NCI-H1694 (cell line): Measurements from ENCODE around the gene METTL16.
A peak's percentile ranks its signal among the peaks of the same experiment; 100 is the strongest.

Experiments used
- DNase-seq: peaks from one replicate; lab custom pipeline; 2025; lab: John Stamatoyannopoulos, UW

Gene METTL16

GRCh38 chr17:2395258-2396181, 116.2 kb downstream of the METTL16 start:
- DNase-seq: no peak

- no peak for DNase-seq
Measured at GRCh38 chr17:2394775-2395201, 116.9 kb downstream of the METTL16 start.

GRCh38 chr17:2393954-2394749, 117.5 kb downstream of the METTL16 start:
- no peak for DNase-seq

- DNase-seq: peak; percentile 66
Measured at GRCh38 chr17:2393174-2393953, 118.3 kb downstream of the METTL16 start.

- DNase-seq: peak; percentile 74
Measured at GRCh38 chr17:2392252-2393173, 119.2 kb downstream of the METTL16 start.

- no peak for DNase-seq
Measured at GRCh38 chr17:2391597-2392251, 120.0 kb downstream of the METTL16 start.

- DNase-seq: no peak
Measured at GRCh38 chr17:2390199-2390836, 121.4 kb downstream of the METTL16 start.

- DNase-seq: no peak
Measured at GRCh38 chr17:2388683-2389055, 123.0 kb downstream of the METTL16 start.

- DNase-seq: no peak
Measured at GRCh38 chr17:2388020-2388682, 123.5 kb downstream of the METTL16 start.

- no peak for DNase-seq
Measured at GRCh38 chr17:2387086-2388019, 124.3 kb downstream of the METTL16 start.

- DNase-seq: no peak
Measured at GRCh38 chr17:2386400-2387085, 125.1 kb downstream of the METTL16 start.

- no peak for DNase-seq
Measured at GRCh38 chr17:2385240-2386210, 126.2 kb downstream of the METTL16 start.

- no peak for DNase-seq
Measured at GRCh38 chr17:2384439-2385127, 127.1 kb downstream of the METTL16 start.

GRCh38 chr17:2383628-2384167, 128.0 kb downstream of the METTL16 start:
- DNase-seq: no peak

- no peak for DNase-seq
Measured at GRCh38 chr17:2380950-2381649, 130.6 kb downstream of the METTL16 start.
